Measurements from ENCODE around the gene KLK14. TPM values are rescaled to one million over a fixed set of nuclear protein-coding genes. Genes with fewer than 3 reads are reported as not detected.

Gene KLK14
- total and polyA plus RNA-seq, 2 donors = 0.09 to 1.2 TPM

DNA sequence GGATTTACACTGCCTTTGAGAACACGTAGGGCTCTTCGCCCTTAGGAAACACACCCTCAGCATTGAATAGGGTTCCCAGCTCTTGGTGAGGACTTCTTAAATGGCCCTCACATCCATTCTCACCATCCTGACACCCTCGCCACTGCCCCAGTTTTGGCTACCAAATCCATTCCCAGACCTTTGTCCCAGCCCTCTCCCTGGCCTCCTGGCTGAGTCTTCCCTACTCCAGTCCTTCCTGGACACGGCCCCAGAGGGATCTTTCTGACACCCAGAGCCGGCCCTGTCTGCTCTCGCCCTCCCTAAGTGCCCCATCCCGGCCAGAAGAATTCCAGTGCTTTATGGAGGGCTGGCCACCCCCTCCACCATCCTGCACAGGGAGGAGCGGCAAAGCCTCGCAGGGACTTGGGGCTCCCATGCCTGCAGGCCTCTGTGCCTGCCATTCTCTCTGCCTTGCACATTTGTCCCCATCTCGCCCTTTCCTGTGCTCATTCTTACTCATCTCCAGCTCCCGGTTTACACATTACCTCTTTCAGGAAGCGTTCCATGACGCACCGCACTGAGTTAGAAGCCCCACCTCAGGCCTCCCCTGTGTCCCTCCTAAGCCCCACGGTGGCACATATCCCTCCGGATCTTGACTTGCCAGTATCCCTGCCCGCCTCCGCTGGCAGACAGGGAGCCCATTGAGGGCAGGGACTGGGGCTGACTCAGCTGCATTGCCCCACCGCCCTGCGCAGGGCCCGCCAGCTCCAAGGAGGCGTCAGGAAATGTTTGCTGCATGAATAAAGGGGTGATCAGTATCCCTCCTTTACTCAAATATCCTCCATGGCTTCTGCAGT is 11.0 kb upstream of the KLK14 start:
- H3K36me3 ChIP-seq (ENCODE audit: control insufficient read depth in 2 of 2, insufficient read depth in 2 of 2, low read length in 1 of 2) = peaks cover 0 to 3% of the 10 kb centered on the region in 2 donors
- no peaks in the 10 kb centered on the region for H3K9me3 ChIP-seq (ENCODE audit: control insufficient read depth in 2 of 2, insufficient read depth in 1 of 2, low read length in 1 of 2)
- H3K27ac ChIP-seq (ENCODE audit: low read depth in 1 of 2, low read length in 1 of 2) = no peak overlapping the region
- no peak overlapping the region for H3K4me3 ChIP-seq (ENCODE audit: low read length in 2 of 2)
- DNase-seq (ENCODE audit: low read depth in 6 of 9, low spot score in 9 of 9) = no peak
- no peaks in the 10 kb centered on the region for H3K27me3 ChIP-seq (ENCODE audit: control insufficient read depth in 2 of 2, insufficient read depth in 1 of 2, low read length in 1 of 2)
- no peaks in the 10 kb centered on the region for H3K4me1 ChIP-seq (ENCODE audit: control insufficient read depth in 2 of 2, insufficient read depth in 2 of 2, low read length in 2 of 2)
- WGBS = 93% methylated on average over 22 of the region's 22 CpGs

DNA sequence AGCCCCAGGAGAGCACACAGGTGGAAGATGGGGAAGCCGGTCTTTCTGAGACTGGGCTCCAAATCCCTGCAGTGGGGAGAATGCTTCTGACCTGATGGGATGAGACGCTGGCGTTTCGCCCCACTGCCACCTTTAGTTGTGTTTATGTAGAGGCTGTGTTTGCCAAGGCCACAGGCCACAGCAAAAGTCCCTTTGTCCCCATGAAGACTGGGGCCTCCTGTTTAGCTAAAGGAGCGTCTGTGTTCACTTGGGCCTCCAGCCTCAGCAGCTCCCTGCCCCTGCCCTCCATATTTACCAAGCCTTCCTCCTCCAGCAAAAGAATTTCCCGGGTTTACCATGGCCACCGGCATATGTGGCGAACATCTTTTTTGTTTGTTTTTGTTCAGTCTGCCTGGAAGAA is 10.4 kb upstream of the KLK14 start:
- Histone ChIP-seq H3K36me3 (ENCODE audit: control insufficient read depth in 2 of 2, insufficient read depth in 2 of 2, low read length in 1 of 2) (peaks cover 0 to 2% of the 10 kb centered on the region in 2 donors), H3K4me3 (ENCODE audit: low read length in 2 of 2) (no peak overlapping the region), H3K9me3 (ENCODE audit: control insufficient read depth in 2 of 2, insufficient read depth in 1 of 2, low read length in 1 of 2) (no peaks in the 10 kb centered on the region), H3K27me3 (ENCODE audit: control insufficient read depth in 2 of 2, insufficient read depth in 1 of 2, low read length in 1 of 2) (no peaks in the 10 kb centered on the region), H3K27ac (ENCODE audit: low read depth in 1 of 2, low read length in 1 of 2) (no peak overlapping the region), H3K4me1 (ENCODE audit: control insufficient read depth in 2 of 2, insufficient read depth in 2 of 2, low read length in 2 of 2) (no peaks in the 10 kb centered on the region)
- WGBS = 94% methylated on average over 8 of the region's 8 CpGs
- DNase-seq (ENCODE audit: low read depth in 6 of 9, low spot score in 9 of 9) = no peak

DNA sequence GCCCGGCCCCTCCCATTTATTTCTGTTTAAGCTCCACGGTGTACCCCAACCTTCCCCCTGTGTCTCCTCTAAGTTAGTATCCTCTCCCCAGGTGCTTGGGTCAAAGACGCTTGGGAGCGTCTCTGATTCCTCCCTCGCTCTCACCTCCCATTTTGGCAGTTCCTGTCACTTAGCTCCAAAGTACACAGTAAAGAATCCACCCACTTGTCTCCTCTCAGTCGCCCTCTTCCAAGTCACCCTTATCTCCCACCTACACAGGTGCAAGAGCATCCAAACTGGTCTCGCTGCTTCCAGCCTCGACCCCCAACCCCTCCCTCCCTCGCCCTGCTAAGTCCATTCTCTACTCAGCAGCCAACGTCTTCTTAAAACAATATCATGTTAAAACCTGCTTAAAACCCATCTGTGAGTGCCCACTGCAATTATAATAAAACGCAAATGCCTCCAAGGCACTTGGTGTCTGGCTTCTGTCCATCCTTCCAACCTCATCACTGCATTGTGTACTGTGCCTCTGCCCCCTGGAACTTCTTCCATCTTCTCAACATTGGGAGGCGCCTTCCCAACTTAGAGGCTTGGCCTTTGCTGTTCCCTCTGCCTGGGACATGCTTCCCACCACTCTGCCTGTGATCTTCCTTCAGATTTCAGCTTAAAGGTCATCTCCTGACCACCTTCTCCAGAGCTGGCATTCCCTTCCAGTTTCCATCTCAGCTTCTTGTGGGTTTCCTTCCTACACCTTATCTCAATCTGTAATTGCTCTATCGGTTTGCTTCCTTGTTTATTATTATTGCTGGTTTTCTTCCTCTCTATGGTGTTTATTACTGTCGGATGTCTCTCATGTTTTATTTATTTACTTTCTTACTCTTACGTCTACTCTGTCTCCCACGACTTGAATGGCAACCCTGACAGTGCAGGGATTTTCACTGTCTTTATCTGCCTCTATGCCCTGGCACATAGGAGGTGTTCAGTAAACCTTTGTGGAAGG is 9.5 kb upstream of the KLK14 start:
- H3K36me3 ChIP-seq (ENCODE audit: control insufficient read depth in 2 of 2, insufficient read depth in 2 of 2, low read length in 1 of 2) = no peaks in the 10 kb centered on the region
- no peaks in the 10 kb centered on the region for H3K9me3 ChIP-seq (ENCODE audit: control insufficient read depth in 2 of 2, insufficient read depth in 1 of 2, low read length in 1 of 2)
- H3K4me1 ChIP-seq (ENCODE audit: control insufficient read depth in 2 of 2, insufficient read depth in 2 of 2, low read length in 2 of 2) = no peaks in the 10 kb centered on the region
- no peak overlapping the region for H3K27ac ChIP-seq (ENCODE audit: low read depth in 1 of 2, low read length in 1 of 2)
- no peaks in the 10 kb centered on the region for H3K27me3 ChIP-seq (ENCODE audit: control insufficient read depth in 2 of 2, insufficient read depth in 1 of 2, low read length in 1 of 2)
- WGBS = 80% methylated on average over 16 of the region's 16 CpGs
- no peak overlapping the region for H3K4me3 ChIP-seq (ENCODE audit: low read length in 2 of 2)
- DNase-seq (ENCODE audit: low read depth in 6 of 9, low spot score in 9 of 9) = no peak

DNA sequence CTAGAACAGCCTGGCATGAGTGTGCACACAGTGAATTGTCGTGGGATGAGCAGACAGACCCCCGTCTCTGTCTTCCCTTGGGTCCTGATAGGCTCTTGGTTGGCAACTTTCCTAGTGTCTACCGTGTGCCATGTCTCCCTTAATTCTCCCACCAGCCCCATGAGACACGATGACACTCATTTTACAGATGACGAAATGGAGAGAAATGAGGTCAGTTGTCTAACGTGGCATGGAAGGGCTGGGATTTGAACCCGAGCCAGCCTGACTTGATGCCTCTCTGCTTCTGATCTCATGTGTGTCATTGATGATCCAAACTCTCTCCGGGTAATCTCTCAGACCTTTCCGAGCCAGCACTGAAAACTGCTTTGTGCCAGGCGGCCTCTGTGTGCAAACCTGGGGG is 8.4 kb upstream of the KLK14 start:
- Histone ChIP-seq H3K36me3 (ENCODE audit: control insufficient read depth in 2 of 2, insufficient read depth in 2 of 2, low read length in 1 of 2) (no peaks in the 10 kb centered on the region), H3K27me3 (ENCODE audit: control insufficient read depth in 2 of 2, insufficient read depth in 1 of 2, low read length in 1 of 2) (no peaks in the 10 kb centered on the region), H3K27ac (ENCODE audit: low read depth in 1 of 2, low read length in 1 of 2) (no peak overlapping the region), H3K4me1 (ENCODE audit: control insufficient read depth in 2 of 2, insufficient read depth in 2 of 2, low read length in 2 of 2) (no peaks in the 10 kb centered on the region), H3K4me3 (ENCODE audit: low read length in 2 of 2) (no peak overlapping the region), H3K9me3 (ENCODE audit: control insufficient read depth in 2 of 2, insufficient read depth in 1 of 2, low read length in 1 of 2) (no peaks in the 10 kb centered on the region)
- DNase-seq (ENCODE audit: low read depth in 6 of 9, low spot score in 9 of 9) = no peak
- WGBS = 93% methylated on average over 10 of the region's 10 CpGs

DNA sequence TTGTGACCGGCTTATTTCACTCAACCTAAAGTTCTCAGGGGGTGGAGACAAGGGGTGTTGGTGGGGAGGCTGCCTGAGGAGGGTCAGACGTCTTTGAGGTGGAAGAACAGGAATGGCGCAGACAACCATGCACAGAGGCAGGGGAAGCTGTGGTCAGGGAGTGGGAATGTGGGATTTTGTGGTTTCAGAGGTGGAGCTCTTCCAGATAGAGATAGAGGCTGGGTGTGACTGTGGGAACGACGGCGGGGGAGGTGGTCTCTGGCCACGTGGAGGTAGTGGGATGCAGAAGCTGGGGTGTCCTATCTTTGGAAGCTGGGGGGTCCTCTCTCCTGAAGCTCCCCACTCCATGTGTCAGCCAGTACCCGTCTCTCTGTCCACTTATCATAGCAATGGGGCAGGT is 7.8 kb upstream of the KLK14 start:
- Histone ChIP-seq H3K27me3 (ENCODE audit: control insufficient read depth in 2 of 2, insufficient read depth in 1 of 2, low read length in 1 of 2) (no peaks in the 10 kb centered on the region), H3K4me3 (ENCODE audit: low read length in 2 of 2) (no peak overlapping the region), H3K4me1 (ENCODE audit: control insufficient read depth in 2 of 2, insufficient read depth in 2 of 2, low read length in 2 of 2) (no peaks in the 10 kb centered on the region), H3K27ac (ENCODE audit: low read depth in 1 of 2, low read length in 1 of 2) (no peak overlapping the region), H3K36me3 (ENCODE audit: control insufficient read depth in 2 of 2, insufficient read depth in 2 of 2, low read length in 1 of 2) (no peaks in the 10 kb centered on the region), H3K9me3 (ENCODE audit: control insufficient read depth in 2 of 2, insufficient read depth in 1 of 2, low read length in 1 of 2) (no peaks in the 10 kb centered on the region)
- 73% methylated on average over 8 of the region's 8 CpGs for WGBS
- no peak for DNase-seq (ENCODE audit: low read depth in 6 of 9, low spot score in 9 of 9)

DNA sequence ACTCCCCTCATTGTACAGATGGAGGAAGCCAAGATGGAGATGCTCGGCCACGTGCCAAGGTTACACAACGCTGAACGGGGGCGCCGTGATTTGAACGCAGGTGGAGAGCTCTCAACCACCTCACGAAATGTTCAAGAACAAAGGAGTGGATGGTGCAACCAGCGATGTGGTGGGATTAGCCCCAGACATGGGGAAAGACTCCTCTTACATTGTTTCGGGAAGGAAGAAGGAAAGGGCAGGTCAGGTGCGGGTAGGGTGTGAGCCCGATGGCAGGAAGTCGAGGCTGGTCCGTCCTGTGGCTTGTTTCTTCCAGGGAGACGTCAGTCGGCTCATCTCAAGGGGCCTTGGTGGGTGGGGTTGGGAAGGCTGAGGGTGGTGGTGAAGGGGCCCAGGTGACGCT is 7.1 kb upstream of the KLK14 start:
- Histone ChIP-seq H3K27ac (ENCODE audit: low read depth in 1 of 2, low read length in 1 of 2) (no peak overlapping the region), H3K4me3 (ENCODE audit: low read length in 2 of 2) (no peak overlapping the region), H3K9me3 (ENCODE audit: control insufficient read depth in 2 of 2, insufficient read depth in 1 of 2, low read length in 1 of 2) (no peaks in the 10 kb centered on the region), H3K4me1 (ENCODE audit: control insufficient read depth in 2 of 2, insufficient read depth in 2 of 2, low read length in 2 of 2) (no peaks in the 10 kb centered on the region), H3K36me3 (ENCODE audit: control insufficient read depth in 2 of 2, insufficient read depth in 2 of 2, low read length in 1 of 2) (no peaks in the 10 kb centered on the region), H3K27me3 (ENCODE audit: control insufficient read depth in 2 of 2, insufficient read depth in 1 of 2, low read length in 1 of 2) (no peaks in the 10 kb centered on the region)
- WGBS = 94% methylated on average over 17 of the region's 17 CpGs
- DNase-seq (ENCODE audit: low read depth in 6 of 9, low spot score in 9 of 9) = no peak

DNA sequence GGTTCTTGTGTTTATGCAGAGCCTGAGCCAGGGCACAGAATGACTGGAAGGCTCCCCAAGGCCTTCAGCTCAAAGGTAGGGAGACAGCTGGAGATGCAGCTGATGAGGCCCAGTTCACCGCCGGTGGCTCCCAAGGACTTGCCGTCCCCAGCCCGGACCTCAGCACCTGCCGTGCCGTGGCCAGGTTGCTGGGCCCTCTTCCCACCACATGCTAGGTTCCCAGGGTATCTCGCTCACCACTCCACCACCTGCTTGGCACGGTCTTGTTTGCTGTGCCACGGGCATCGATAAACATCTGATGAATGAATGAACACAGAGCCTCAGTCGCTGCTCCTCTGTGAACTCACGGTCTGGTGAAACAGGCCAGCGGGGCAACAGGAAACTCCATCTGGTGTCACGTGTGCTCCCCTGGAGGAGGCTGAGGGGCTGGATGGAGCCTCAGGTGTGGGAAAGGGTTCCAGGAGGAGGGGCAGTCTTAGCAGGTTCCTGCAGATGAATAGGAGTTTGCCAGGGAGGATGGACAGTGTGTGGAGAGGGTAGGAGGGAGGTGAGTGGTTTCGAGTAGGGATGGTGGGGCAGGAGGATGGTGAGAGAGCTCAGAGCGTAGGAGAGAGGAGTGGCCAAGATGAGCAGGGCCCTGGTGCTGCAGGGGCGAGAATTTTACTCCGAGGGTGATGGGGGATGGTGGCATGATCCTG is 3.6 kb upstream of the KLK14 start:
- Histone ChIP-seq H3K9me3 (ENCODE audit: control insufficient read depth in 2 of 2, insufficient read depth in 1 of 2, low read length in 1 of 2) (no peaks in the 10 kb centered on the region), H3K27ac (ENCODE audit: low read depth in 1 of 2, low read length in 1 of 2) (no peak overlapping the region), H3K4me3 (ENCODE audit: low read length in 2 of 2) (no peak overlapping the region), H3K4me1 (ENCODE audit: control insufficient read depth in 2 of 2, insufficient read depth in 2 of 2, low read length in 2 of 2) (no peaks in the 10 kb centered on the region), H3K27me3 (ENCODE audit: control insufficient read depth in 2 of 2, insufficient read depth in 1 of 2, low read length in 1 of 2) (peaks cover 0 to 3% of the 10 kb centered on the region in 2 donors), H3K36me3 (ENCODE audit: control insufficient read depth in 2 of 2, insufficient read depth in 2 of 2, low read length in 1 of 2) (no peaks in the 10 kb centered on the region)
- WGBS = 92% methylated on average over 18 of the region's 18 CpGs
- DNase-seq (ENCODE audit: low read depth in 6 of 9, low spot score in 9 of 9) = no peak

DNA sequence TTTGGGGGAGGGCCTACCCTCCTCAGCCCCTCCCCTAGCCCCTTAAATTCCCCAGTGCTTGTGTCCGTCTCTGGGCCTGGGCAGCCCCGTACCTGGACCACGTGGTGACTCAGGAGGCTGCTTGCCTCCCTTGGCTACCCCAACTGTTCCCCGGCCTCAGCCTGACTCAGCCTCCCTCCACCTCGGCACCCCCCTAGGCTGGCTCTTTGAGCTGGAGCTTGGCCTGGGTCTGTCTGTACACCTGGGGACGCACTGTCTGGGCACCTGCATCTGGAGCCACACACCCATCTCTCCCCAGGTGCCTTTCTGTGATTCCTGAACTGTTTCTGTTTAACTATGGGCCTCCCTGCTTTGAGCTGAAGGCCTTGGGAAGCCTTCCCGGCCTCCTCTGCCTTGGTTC is 1.8 kb upstream of the KLK14 start:
- peaks cover 0 to 3% of the 10 kb centered on the region in 2 donors for H3K27me3 ChIP-seq (ENCODE audit: control insufficient read depth in 2 of 2, insufficient read depth in 1 of 2, low read length in 1 of 2)
- DNase-seq (ENCODE audit: low read depth in 6 of 9, low spot score in 9 of 9) = no peak
- 86% methylated on average over 7 of the region's 7 CpGs for WGBS
- no peaks in the 10 kb centered on the region for H3K36me3 ChIP-seq (ENCODE audit: control insufficient read depth in 2 of 2, insufficient read depth in 2 of 2, low read length in 1 of 2)
- no peaks in the 10 kb centered on the region for H3K9me3 ChIP-seq (ENCODE audit: control insufficient read depth in 2 of 2, insufficient read depth in 1 of 2, low read length in 1 of 2)
- no peaks in the 10 kb centered on the region for H3K4me1 ChIP-seq (ENCODE audit: control insufficient read depth in 2 of 2, insufficient read depth in 2 of 2, low read length in 2 of 2)
- H3K4me3 ChIP-seq (ENCODE audit: low read length in 2 of 2) = no peak overlapping the region
- H3K27ac ChIP-seq (ENCODE audit: low read depth in 1 of 2, low read length in 1 of 2) = no peak overlapping the region

All from thymus (tissue), 11 donors.